ENCODE data around the gene PPP1R7. TPM values are rescaled to one million over a fixed set of nuclear protein-coding genes. Genes with fewer than 3 reads are reported as not detected.
A peak's percentile ranks its signal among the peaks of the same experiment; 100 is the strongest.

The PPP1R7 gene
- total RNA-seq, 1 experiment from 2014 or later = 65.4 TPM

- Mint-ChIP-seq H3K4me1 (ENCODE audit: low read depth, unreplicated experiment) (no peaks in the 10 kb centered on the region), H3K9me3 (ENCODE audit: low read depth, unreplicated experiment) (no peaks in the 10 kb centered on the region), H3K36me3 (ENCODE audit: insufficient read depth, unreplicated experiment) (peaks cover 91% of the 10 kb centered on the region), H3K27me3 (ENCODE audit: unreplicated experiment) (no peaks in the 10 kb centered on the region), H3K27ac (ENCODE audit: unreplicated experiment) (peak overlapping the region; percentile 46), H3K4me3 (ENCODE audit: low read depth, unreplicated experiment) (no peak overlapping the region)
- CTCF ChIA-PET = no interaction called here
- BruUV-seq (replicated peaks) = no TSS peak
- DNase-seq = no peak
- intact Hi-C loops (cut with micrococcal nuclease; ENCODE audit: unreplicated experiment) = no loop called here
- no peak for TF ChIP-seq CTCF (IDR thresholded peaks at IDR 0.05; ENCODE audit: unreplicated experiment)
Measured at GRCh38 chr2:241227594-241227993, 77.3 kb downstream of the PPP1R7 start.

- intact Hi-C loops (cut with micrococcal nuclease; ENCODE audit: unreplicated experiment) = no loop called here
- CTCF ChIA-PET = no interaction called here
Measured at GRCh38 chr2:241228081-241228859, 78.0 kb downstream of the PPP1R7 start.

GRCh38 chr2:241228860-241229516 is 78.7 kb downstream of the PPP1R7 start:
- TF ChIP-seq CTCF (IDR thresholded peaks at IDR 0.05; ENCODE audit: unreplicated experiment) = no peak
- Mint-ChIP-seq H3K4me1 (ENCODE audit: low read depth, unreplicated experiment) (no peaks in the 10 kb centered on the region), H3K27ac (ENCODE audit: unreplicated experiment) (no peak overlapping the region), H3K36me3 (ENCODE audit: insufficient read depth, unreplicated experiment) (peaks cover 84% of the 10 kb centered on the region), H3K4me3 (ENCODE audit: low read depth, unreplicated experiment) (no peak overlapping the region), H3K9me3 (ENCODE audit: low read depth, unreplicated experiment) (no peaks in the 10 kb centered on the region), H3K27me3 (ENCODE audit: unreplicated experiment) (no peaks in the 10 kb centered on the region)
- intact Hi-C loops (cut with micrococcal nuclease; ENCODE audit: unreplicated experiment) = no loop called here
- CTCF ChIA-PET = no interaction called here
- DNase-seq = no peak
- BruUV-seq (replicated peaks) = no TSS peak

More at GRCh38 chr2:241228081-241228859, 78.0 kb downstream of the PPP1R7 start:
- H3K4me1 Mint-ChIP-seq (ENCODE audit: low read depth, unreplicated experiment) = no peaks in the 10 kb centered on the region
- DNase-seq = no peak
- H3K27me3 Mint-ChIP-seq (ENCODE audit: unreplicated experiment) = no peaks in the 10 kb centered on the region
- BruUV-seq (replicated peaks) = no TSS peak
- no peak overlapping the region for H3K4me3 Mint-ChIP-seq (ENCODE audit: low read depth, unreplicated experiment)
- H3K27ac Mint-ChIP-seq (ENCODE audit: unreplicated experiment) = no peak overlapping the region
- H3K9me3 Mint-ChIP-seq (ENCODE audit: low read depth, unreplicated experiment) = no peaks in the 10 kb centered on the region
- TF ChIP-seq CTCF (IDR thresholded peaks at IDR 0.05; ENCODE audit: unreplicated experiment) = no peak
- H3K36me3 Mint-ChIP-seq (ENCODE audit: insufficient read depth, unreplicated experiment) = peaks cover 91% of the 10 kb centered on the region

GRCh38 chr2:241229563-241230401 is 79.5 kb downstream of the PPP1R7 start:
- intact Hi-C loops (cut with micrococcal nuclease; ENCODE audit: unreplicated experiment) = no loop called here
- no peak overlapping the region for H3K27ac Mint-ChIP-seq (ENCODE audit: unreplicated experiment)
- TSS peak; percentile 95 for BruUV-seq (replicated peaks)

More at GRCh38 chr2:241229563-241230401, 79.5 kb downstream of the PPP1R7 start:
- no peaks in the 10 kb centered on the region for H3K4me1 Mint-ChIP-seq (ENCODE audit: low read depth, unreplicated experiment)
- no peak for DNase-seq
- peaks cover 82% of the 10 kb centered on the region for H3K36me3 Mint-ChIP-seq (ENCODE audit: insufficient read depth, unreplicated experiment)
- H3K4me3 Mint-ChIP-seq (ENCODE audit: low read depth, unreplicated experiment) = no peak overlapping the region
- no peaks in the 10 kb centered on the region for H3K27me3 Mint-ChIP-seq (ENCODE audit: unreplicated experiment)
- no peaks in the 10 kb centered on the region for H3K9me3 Mint-ChIP-seq (ENCODE audit: low read depth, unreplicated experiment)
- TF ChIP-seq CTCF (IDR thresholded peaks at IDR 0.05; ENCODE audit: unreplicated experiment) = no peak
- CTCF ChIA-PET = no interaction called here
